ENCODE results near the gene OVCA2.

OVCA2 gene

DNA sequence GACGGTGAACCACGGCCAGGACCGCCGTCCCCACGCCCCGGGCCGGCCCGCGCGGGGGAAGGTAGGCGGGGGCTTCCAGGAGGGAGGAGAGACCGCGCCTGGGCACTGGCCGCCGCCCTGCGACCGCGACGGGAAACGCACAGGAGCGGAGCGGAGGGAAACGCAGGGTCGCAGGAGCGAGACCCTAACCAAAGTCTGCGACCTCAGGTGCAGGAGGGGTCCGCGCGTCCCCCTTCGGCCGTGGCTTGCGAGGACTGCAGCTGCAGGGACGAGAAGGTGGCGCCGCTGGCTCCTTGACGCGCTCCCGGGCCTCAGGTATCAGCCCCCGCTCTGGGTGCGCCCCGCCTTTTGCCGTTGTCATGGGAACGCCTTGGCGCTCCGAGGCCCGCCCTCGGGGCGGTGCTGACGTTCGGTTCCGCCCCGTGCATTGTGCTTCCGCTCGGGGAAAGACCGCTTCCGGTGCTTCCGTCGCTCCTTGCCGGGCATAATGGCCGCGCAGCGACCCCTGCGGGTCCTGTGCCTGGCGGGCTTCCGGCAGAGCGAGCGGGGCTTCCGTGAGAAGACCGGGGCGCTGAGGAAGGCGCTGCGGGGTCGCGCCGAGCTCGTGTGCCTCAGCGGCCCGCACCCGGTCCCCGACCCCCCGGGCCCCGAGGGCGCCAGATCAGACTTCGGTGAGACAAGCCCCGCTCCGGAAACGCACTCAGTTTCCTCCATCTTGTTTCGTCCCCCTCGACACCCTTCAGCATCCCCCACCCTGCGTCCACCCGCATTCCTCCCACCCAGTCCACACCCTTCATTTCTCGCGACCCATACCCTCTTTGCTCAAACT lies at the start of gene OVCA2:
OVCA2 (plus strand) TSS at position 462 of the 829 bp plus-strand sequence; CDS start at position 488, 26 bp downstream.
- Histone ChIP-seq H3K4me1 (ENCODE audit: insufficient read depth, insufficient read length) (peaks cover 13% of the 10 kb centered on the region), H3K9me3 (ENCODE audit: insufficient read depth, low read length) (no peaks in the 10 kb centered on the region), H3K36me3 (ENCODE audit: insufficient read depth, insufficient read length, low read length) (peaks cover 67% of the 10 kb centered on the region), H3K9ac (ENCODE audit: insufficient read length, low read depth) (peak within 1 kb of the TSS; percentile 96), H3K27me3 (ENCODE audit: insufficient read depth, insufficient read length) (no peaks in the 10 kb centered on the region), H3K4me3 (ENCODE audit: insufficient read length, low read depth) (peak within 1 kb of the TSS; percentile 82)
- TF ChIP-seq ZNF274 (IDR thresholded peaks at IDR 0.05; ENCODE audit: low read depth, low read length) (no peak), YY1 (IDR thresholded peaks at IDR 0.05; ENCODE audit: insufficient read depth, insufficient read length) (peak; percentile 72)
- peak; percentile 85 for DNase-seq (ENCODE audit: low read depth, low spot score)

DNA sequence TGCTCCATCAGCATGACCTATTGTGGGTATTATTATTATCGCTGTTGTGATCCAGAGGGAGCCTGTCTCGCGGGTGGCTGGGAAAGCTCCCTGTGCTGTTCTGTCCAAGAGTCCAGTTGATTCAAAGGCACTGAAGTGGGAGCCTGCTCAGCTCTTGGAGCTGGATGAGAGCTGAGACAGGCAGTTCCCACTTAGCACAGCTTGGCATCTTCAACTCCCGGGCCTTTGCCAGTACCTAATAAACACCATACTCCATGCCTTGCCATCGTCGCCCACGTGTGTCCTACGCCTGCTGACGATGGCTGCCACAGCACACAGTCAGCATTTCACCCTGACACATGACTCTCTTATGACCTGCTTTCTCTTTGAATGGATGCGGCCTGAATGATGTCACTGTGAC lies 49.3 kb upstream of the OVCA2 start:
- Histone ChIP-seq H3K9me3 (ENCODE audit: insufficient read depth, low read length) (no peaks in the 10 kb centered on the region), H3K9ac (ENCODE audit: insufficient read length, low read depth) (peak overlapping the region; percentile 39), H3K27me3 (ENCODE audit: insufficient read depth, insufficient read length) (no peaks in the 10 kb centered on the region), H3K4me1 (ENCODE audit: insufficient read depth, insufficient read length) (peaks cover 28% of the 10 kb centered on the region), H3K36me3 (ENCODE audit: insufficient read depth, insufficient read length, low read length) (no peaks in the 10 kb centered on the region), H3K4me3 (ENCODE audit: insufficient read length, low read depth) (no peak overlapping the region)
- DNase-seq (ENCODE audit: low read depth, low spot score), result no peak
- TF ChIP-seq ZNF274 (IDR thresholded peaks at IDR 0.05; ENCODE audit: low read depth, low read length) (no peak), SUZ12 (IDR thresholded peaks at IDR 0.05; ENCODE audit: extremely low read depth, insufficient read depth, insufficient read length) (no peak), YY1 (IDR thresholded peaks at IDR 0.05; ENCODE audit: insufficient read depth, insufficient read length) (no peak)

DNA sequence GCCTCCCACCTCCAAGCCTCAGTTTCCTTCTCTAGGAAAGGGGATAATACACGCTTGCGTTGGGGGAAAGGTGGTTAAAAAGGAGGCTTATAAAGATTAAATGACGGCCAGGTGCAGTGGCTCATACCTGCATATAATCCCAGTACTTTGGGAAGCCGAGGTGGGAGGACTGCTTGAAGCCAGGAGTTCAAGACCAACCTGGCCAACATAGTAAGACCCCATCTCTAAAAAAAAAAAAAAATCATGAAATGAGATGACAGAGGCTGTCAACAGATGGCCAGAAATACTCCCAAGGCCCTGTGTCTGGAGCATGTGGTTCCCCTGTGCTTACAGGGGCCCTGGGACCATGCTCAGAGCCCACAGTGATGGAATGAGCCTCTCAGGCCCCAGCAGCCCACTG lies 47.1 kb upstream of the OVCA2 start:
- H3K4me1 ChIP-seq (ENCODE audit: insufficient read depth, insufficient read length), result peaks cover 30% of the 10 kb centered on the region
- no peak for DNase-seq (ENCODE audit: low read depth, low spot score)
- no peaks in the 10 kb centered on the region for H3K27me3 ChIP-seq (ENCODE audit: insufficient read depth, insufficient read length)
- H3K9ac ChIP-seq (ENCODE audit: insufficient read length, low read depth), result no peak overlapping the region
- no peak overlapping the region for H3K4me3 ChIP-seq (ENCODE audit: insufficient read length, low read depth)
- no peaks in the 10 kb centered on the region for H3K9me3 ChIP-seq (ENCODE audit: insufficient read depth, low read length)
- H3K36me3 ChIP-seq (ENCODE audit: insufficient read depth, insufficient read length, low read length), result no peaks in the 10 kb centered on the region
- TF ChIP-seq ZNF274 (IDR thresholded peaks at IDR 0.05; ENCODE audit: low read depth, low read length) (no peak), SUZ12 (IDR thresholded peaks at IDR 0.05; ENCODE audit: extremely low read depth, insufficient read depth, insufficient read length) (no peak), YY1 (IDR thresholded peaks at IDR 0.05; ENCODE audit: insufficient read depth, insufficient read length) (no peak)

DNA sequence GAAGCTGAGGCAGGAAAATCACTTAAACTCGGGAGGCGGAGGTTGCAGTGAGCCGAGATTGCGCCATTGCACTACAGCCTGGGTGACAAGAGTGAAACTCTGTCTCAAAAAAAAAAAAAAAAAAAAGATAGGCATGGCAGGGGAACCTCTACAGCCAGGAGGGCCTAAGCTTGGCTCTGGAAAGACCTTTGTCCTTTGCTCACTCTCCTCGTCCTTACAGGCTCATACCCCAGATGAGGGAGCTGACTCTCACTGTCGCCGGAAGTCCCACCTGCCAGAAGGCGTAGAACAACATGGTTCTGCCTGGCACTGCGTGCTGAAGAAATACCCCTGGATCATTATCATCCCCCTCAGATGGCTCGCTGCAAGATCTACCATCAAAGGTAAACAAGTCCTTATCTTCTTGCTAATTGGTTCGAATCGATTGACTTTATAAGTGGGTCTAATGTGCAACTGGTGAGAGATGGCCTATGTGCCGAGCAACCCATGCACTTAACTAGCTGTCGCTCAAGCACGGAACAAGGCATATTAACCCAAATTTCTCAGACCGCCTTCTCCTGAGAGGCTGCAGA lies 46.4 kb upstream of the OVCA2 start:
- Histone ChIP-seq H3K4me3 (ENCODE audit: insufficient read length, low read depth) (no peak overlapping the region), H3K4me1 (ENCODE audit: insufficient read depth, insufficient read length) (peaks cover 34% of the 10 kb centered on the region), H3K27me3 (ENCODE audit: insufficient read depth, insufficient read length) (no peaks in the 10 kb centered on the region), H3K9me3 (ENCODE audit: insufficient read depth, low read length) (no peaks in the 10 kb centered on the region), H3K36me3 (ENCODE audit: insufficient read depth, insufficient read length, low read length) (no peaks in the 10 kb centered on the region), H3K9ac (ENCODE audit: insufficient read length, low read depth) (no peak overlapping the region)
- DNase-seq (ENCODE audit: low read depth, low spot score), result no peak
- TF ChIP-seq SUZ12 (IDR thresholded peaks at IDR 0.05; ENCODE audit: extremely low read depth, insufficient read depth, insufficient read length), result no peak
- no peak for TF ChIP-seq YY1 (IDR thresholded peaks at IDR 0.05; ENCODE audit: insufficient read depth, insufficient read length)
- no peak for TF ChIP-seq ZNF274 (IDR thresholded peaks at IDR 0.05; ENCODE audit: low read depth, low read length)

DNA sequence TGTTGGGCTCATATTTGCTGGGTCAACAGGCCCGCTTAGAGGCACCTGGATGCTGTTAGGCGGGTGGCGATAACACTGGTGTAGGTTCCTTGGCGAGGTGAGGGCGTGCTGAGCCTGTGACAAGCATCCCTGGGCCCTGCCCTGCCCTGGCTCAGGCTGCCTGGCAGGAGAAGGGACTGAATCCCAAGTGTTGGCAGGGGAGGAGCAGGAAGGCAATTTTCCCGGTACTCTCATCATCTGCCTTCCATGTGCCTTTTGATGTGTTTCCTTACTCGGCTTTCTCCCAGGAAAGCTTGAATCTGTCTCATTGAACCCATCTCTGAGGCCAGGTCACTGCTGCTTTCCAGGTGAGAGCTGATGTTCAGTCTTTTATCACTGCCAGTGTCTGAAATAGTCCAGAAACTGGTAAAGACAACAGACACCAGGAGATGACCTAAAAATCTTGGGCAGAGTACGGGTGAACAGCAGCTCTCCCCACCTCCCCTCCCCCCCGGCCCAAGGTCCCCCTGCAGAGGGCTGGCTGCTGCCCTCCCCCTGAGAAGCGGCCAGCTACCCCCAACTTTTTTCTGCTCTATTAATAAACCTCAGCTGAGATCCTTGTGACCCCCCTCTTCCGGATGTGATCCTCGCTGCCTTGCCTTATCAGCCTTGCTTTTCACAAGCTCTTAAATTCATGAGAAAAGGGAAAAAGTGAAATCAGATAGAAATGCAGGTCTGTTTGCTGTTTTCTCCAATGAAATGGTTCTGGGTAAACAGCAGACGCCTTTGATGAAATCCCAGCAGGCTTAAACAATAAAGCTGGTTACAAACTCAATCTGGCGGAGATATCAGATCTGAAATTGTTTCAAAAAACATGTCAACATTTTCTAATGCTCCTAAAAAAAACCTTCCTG lies 45.7 kb upstream of the OVCA2 start:
- H3K36me3 ChIP-seq (ENCODE audit: insufficient read depth, insufficient read length, low read length), result no peaks in the 10 kb centered on the region
- no peak for TF ChIP-seq SUZ12 (IDR thresholded peaks at IDR 0.05; ENCODE audit: extremely low read depth, insufficient read depth, insufficient read length)
- no peak for TF ChIP-seq ZNF274 (IDR thresholded peaks at IDR 0.05; ENCODE audit: low read depth, low read length)
- no peak for TF ChIP-seq YY1 (IDR thresholded peaks at IDR 0.05; ENCODE audit: insufficient read depth, insufficient read length)
- H3K27me3 ChIP-seq (ENCODE audit: insufficient read depth, insufficient read length), result no peaks in the 10 kb centered on the region
- H3K4me3 ChIP-seq (ENCODE audit: insufficient read length, low read depth), result no peak overlapping the region
- H3K9ac ChIP-seq (ENCODE audit: insufficient read length, low read depth), result peak overlapping the region; percentile 62
- H3K4me1 ChIP-seq (ENCODE audit: insufficient read depth, insufficient read length), result peaks cover 37% of the 10 kb centered on the region
- DNase-seq (ENCODE audit: low read depth, low spot score), result no peak
- H3K9me3 ChIP-seq (ENCODE audit: insufficient read depth, low read length), result no peaks in the 10 kb centered on the region

DNA sequence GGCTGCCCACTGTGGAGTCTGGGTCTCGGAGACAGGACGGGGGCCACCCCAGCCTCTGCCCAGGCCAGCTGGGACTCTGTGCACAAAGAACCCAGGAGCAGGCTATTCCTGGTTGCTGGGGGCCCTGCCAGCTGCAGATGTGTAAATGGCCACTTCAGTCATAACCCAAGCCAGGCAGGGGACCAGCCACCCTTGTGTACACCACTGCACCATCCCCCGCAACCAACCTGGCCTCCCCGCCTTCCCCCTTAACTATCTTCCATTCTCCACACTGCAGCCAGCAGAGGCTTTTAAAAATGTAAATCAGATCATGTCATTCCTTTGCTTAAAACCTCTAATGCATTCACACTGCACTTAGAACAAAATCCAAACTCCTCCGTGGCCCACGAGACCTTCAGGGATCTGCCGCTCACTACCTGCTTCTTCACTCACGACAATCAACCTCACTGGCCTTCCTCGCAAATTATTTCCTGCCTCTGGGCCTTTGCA lies 45.0 kb upstream of the OVCA2 start:
- peaks cover 35% of the 10 kb centered on the region for H3K4me1 ChIP-seq (ENCODE audit: insufficient read depth, insufficient read length)
- no peak overlapping the region for H3K4me3 ChIP-seq (ENCODE audit: insufficient read length, low read depth)
- H3K36me3 ChIP-seq (ENCODE audit: insufficient read depth, insufficient read length, low read length), result no peaks in the 10 kb centered on the region
- DNase-seq (ENCODE audit: low read depth, low spot score), result no peak
- TF ChIP-seq YY1 (IDR thresholded peaks at IDR 0.05; ENCODE audit: insufficient read depth, insufficient read length) (no peak), ZNF274 (IDR thresholded peaks at IDR 0.05; ENCODE audit: low read depth, low read length) (no peak), SUZ12 (IDR thresholded peaks at IDR 0.05; ENCODE audit: extremely low read depth, insufficient read depth, insufficient read length) (no peak)
- H3K9me3 ChIP-seq (ENCODE audit: insufficient read depth, low read length), result no peaks in the 10 kb centered on the region
- no peaks in the 10 kb centered on the region for H3K27me3 ChIP-seq (ENCODE audit: insufficient read depth, insufficient read length)
- H3K9ac ChIP-seq (ENCODE audit: insufficient read length, low read depth), result peak overlapping the region; percentile 62

Data from NT2/D1 (cell line).